NB4 (cell line): ENCODE measurements around the gene DNAI2.

Source experiments
- DNase-seq: peaks from one replicate; pipeline ENCODE4 v3.0.0; 2010; ENCODE audit warnings: low read depth
- H3K4me3 ChIP-seq: one replicate; pipeline ENCODE4 v1.5.1; 2011; ENCODE audit warnings: mild to moderate bottlenecking, low read depth, low read length, moderate library complexity
- MAX ChIP-seq: IDR thresholded peaks from 2 replicates; pipeline ENCODE4 v1.6.1; 2011; ENCODE audit warnings: low read depth, low read length
- MYC ChIP-seq: IDR thresholded peaks from 2 replicates; pipeline ENCODE4 v1.6.1; 2011; ENCODE audit warnings: low read depth, low read length
- POLR2A ChIP-seq: IDR thresholded peaks from 2 replicates; pipeline ENCODE4 v1.6.1; 2011; ENCODE audit warnings: mild to moderate bottlenecking; ENCODE audit not compliant: insufficient read length; ENCODE audit errors: extremely low read depth
- TF ChIP-seq, protein P1 (sequence below): IDR thresholded peaks from one replicate; pipeline ENCODE4 v1.5.1; 2012; ENCODE audit warnings: low read depth, low read length

Gene DNAI2, protein sequence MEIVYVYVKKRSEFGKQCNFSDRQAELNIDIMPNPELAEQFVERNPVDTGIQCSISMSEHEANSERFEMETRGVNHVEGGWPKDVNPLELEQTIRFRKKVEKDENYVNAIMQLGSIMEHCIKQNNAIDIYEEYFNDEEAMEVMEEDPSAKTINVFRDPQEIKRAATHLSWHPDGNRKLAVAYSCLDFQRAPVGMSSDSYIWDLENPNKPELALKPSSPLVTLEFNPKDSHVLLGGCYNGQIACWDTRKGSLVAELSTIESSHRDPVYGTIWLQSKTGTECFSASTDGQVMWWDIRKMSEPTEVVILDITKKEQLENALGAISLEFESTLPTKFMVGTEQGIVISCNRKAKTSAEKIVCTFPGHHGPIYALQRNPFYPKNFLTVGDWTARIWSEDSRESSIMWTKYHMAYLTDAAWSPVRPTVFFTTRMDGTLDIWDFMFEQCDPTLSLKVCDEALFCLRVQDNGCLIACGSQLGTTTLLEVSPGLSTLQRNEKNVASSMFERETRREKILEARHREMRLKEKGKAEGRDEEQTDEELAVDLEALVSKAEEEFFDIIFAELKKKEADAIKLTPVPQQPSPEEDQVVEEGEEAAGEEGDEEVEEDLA

GRCh38 chr17:74274060-74274708 is at the start of gene DNAI2:
Gene DNAI2 (plus strand): TSS chr17:74274234. CDS start chr17:74281818, 7,584 bp downstream.
- no peak within 1 kb of the TSS for H3K4me3 ChIP-seq
- peak; percentile 23 for DNase-seq
- TF ChIP-seq, protein P1, sequence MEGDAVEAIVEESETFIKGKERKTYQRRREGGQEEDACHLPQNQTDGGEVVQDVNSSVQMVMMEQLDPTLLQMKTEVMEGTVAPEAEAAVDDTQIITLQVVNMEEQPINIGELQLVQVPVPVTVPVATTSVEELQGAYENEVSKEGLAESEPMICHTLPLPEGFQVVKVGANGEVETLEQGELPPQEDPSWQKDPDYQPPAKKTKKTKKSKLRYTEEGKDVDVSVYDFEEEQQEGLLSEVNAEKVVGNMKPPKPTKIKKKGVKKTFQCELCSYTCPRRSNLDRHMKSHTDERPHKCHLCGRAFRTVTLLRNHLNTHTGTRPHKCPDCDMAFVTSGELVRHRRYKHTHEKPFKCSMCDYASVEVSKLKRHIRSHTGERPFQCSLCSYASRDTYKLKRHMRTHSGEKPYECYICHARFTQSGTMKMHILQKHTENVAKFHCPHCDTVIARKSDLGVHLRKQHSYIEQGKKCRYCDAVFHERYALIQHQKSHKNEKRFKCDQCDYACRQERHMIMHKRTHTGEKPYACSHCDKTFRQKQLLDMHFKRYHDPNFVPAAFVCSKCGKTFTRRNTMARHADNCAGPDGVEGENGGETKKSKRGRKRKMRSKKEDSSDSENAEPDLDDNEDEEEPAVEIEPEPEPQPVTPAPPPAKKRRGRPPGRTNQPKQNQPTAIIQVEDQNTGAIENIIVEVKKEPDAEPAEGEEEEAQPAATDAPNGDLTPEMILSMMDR = no peak
- TF ChIP-seq MAX (no peak), POLR2A (no peak), MYC (no peak)

DNA sequence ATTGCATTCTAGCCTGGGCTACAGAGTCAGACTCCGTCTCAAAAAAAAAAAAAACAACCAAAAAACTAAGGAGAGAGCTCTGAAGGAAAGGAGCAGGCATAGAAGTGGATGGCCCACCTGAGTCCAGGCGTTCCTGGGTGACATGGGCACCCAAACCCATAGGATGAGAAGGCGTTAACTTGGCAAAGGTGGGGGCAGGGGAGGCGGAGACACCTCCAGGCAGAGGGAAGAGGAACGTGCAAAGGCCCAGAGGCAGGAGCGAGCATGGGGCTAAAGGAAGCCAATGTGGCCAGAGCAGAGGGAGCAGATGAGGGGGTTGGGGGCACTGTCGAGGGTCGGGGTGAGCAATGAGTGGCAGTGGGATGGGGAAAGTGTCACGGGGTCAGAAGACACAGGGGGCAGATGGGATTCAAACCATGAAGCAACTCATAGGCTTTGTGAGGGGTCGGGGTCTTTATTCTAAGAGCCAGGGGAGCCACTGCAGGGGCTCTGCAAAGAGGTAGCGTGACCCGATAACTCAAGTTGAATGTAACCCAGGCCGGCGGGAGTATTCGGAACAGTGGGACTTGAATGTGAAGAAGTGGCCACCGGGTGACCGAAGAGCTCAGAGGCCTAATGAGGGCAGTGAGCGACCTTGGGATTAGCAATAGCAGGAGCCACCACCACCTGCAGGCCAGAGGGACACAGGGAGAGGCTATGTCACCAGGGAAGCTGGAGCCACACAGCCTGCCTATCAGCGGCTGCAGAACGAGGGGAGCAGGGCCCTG is 48.9 kb upstream of the DNAI2 start:
- no peak overlapping the region for H3K4me3 ChIP-seq
- TF ChIP-seq MYC = no peak
- no peak for DNase-seq

GRCh38 chr17:74226252-74226651 is 47.8 kb upstream of the DNAI2 start:
- H3K4me3 ChIP-seq = no peak overlapping the region
- no peak for DNase-seq
- TF ChIP-seq MYC (no peak), POLR2A (no peak), MAX (no peak)
- TF ChIP-seq, protein P1 = no peak

DNA sequence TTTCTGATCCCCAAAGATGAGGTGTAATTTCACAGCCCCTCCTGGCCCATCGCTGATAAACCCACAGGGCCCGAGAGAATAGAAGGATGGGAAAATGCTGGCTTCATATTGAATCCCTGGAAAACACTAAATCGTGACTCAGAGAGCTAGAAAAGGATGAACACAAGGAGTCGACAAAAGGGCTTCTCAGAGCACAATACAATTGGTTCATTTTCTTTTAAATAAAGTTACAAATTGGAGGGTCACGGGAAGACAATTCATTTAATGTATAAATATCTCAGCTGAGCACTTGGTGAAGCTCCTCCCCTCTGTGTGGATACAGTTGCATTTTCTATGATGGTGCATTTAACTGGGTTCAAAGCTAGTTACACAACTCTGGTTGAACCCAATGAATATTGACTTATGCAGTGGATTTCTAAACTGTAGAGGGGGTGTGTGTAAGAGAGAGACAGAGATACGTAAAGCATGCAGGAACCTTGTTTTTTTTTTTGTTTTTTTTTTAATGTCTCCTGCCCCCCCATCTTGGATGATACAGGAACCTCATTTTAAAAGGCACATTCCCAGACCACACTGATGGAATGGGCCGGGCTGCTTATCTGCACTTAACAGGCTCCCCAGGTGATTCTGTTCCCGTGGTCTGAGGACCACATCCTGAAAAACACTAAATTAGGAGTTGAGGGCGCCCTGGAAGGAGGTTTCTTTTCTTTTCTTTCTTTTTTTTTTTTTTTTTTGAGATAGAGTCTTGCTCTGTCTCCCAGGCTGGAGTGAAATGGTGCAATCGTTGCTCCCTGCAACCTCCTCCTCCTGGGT is 46.6 kb upstream of the DNAI2 start:
- TF ChIP-seq MAX (no peak), MYC (no peak), POLR2A (no peak)
- TF ChIP-seq, protein P1 = no peak
- no peak for DNase-seq
- H3K4me3 ChIP-seq = no peak overlapping the region

DNA sequence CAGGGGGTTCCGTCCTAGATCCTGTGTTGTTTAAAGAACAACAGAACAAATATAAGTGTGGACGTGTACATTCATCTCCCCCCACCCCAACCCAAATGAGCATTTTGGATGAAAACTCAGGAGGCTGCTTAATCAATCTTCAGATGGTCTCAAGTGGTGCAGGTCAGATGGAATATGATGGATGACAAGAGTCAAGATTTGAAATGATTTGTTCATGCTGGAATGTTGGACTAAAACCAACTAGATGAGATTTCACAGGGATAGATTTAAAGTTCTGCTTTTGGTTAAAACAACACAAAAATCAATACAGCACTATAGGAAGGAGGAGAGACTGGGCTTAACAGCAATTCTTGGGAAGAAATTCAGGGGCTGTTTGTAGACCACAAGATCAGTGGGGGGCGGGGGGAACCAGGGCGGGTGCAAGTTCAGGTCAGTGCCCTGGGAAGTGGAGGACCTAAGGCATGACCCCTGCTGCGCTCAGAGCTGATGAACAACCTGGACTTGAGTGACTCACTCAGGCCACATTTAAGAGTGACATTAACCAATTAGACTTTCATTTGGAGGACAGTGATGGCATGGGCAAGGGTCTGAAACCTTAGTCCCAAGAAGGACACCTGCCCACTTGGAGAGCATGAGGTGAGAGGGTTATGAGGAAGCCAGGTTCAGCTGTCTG is 45.6 kb upstream of the DNAI2 start:
- no peak for DNase-seq
- no peak overlapping the region for H3K4me3 ChIP-seq
- no peak for TF ChIP-seq POLR2A
- TF ChIP-seq MAX = no peak
- TF ChIP-seq MYC = no peak
- TF ChIP-seq, protein P1 = no peak
